GM12891 (cell line): ENCODE measurements around the gene ARHGEF39.
A peak's percentile ranks its signal among the peaks of the same experiment; 100 is the strongest.

ENCODE experiments used
- DNase-seq: peaks from one replicate; pipeline ENCODE4 v3.0.0; 2011; ENCODE audit warnings: low spot score; ENCODE audit not compliant: insufficient read length
- FAIRE-seq: peaks from 2 replicates; lab custom pipeline; 2011; peaks lifted over from hg19 to GRCh38; lab: Jason Lieb, UNC
- PAX5 ChIP-seq: IDR thresholded peaks from 2 replicates; pipeline ENCODE4 v1.6.1; 2011; ENCODE audit warnings: low read length, moderate library complexity, mild to moderate bottlenecking; ENCODE audit not compliant: insufficient read depth, severe bottlenecking
- POLR2A ChIP-seq: IDR thresholded peaks from 2 replicates; pipeline ENCODE4 v1.6.1; 2011; ENCODE audit warnings: low read depth, low read length, control low read depth
- POLR2AphosphoS5 ChIP-seq: IDR thresholded peaks from 2 replicates; pipeline ENCODE4 v1.6.1; 2011; ENCODE audit warnings: low read depth, low read length, control low read depth
- POU2F2 ChIP-seq: IDR thresholded peaks from 2 replicates; pipeline ENCODE4 v1.6.1; 2011; ENCODE audit warnings: low read depth, mild to moderate bottlenecking, control low read depth, low read length, moderate library complexity
- SPI1 ChIP-seq: IDR thresholded peaks from 2 replicates; pipeline ENCODE4 v1.6.1; 2011; ENCODE audit warnings: low read depth, low read length, control low read depth
- TAF1 ChIP-seq: IDR thresholded peaks from 2 replicates; pipeline ENCODE4 v1.6.1; 2011; ENCODE audit warnings: low read depth, low read length, control low read depth

ARHGEF39 gene

DNA sequence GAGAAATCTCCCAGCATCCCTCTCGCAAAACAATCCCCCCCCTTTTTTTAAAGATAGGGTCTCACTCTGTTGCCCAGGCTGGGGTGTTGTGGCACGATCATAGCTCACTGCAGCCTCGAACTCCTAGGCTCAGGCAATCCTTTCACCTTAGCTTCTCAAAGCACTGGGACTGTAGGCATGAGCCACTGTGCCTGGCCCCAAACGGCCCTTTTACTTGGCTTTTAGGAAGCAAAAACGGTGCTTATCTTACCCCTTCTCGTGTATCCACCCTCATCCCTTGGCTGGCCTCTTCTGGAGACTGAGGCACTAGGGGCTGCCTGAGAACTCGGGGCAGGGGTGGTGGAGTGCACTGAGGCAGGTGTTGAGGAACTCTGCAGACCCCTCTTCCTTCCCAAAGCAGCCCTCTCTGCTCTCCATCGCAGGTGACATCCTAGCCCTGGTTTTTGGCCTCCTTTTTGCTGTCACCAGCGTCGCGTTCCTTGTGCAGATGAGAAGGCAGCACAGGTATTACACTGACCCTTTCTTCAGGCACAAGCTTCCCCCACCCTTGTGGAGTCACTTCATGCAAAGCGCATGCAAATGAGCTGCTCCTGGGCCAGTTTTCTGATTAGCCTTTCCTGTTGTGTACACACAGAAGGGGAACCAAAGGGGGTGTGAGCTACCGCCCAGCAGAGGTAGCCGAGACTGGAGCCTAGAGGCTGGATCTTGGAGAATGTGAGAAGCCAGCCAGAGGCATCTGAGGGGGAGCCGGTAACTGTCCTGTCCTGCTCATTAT, 15.5 kb upstream of the ARHGEF39 start:
- DNase-seq: peak; percentile 54
- TF ChIP-seq POU2F2 (peak; percentile 98), TAF1 (no peak), POLR2A (no peak), PAX5 (no peak), SPI1 (no peak)
- peak; percentile 92 for FAIRE-seq

GRCh38 chr9:35679766-35680330, 14.9 kb upstream of the ARHGEF39 start:
- no peak for TF ChIP-seq POLR2AphosphoS5
- TF ChIP-seq TAF1: no peak
- TF ChIP-seq POLR2A: no peak
- no peak for TF ChIP-seq PAX5
- TF ChIP-seq POU2F2: no peak
- TF ChIP-seq SPI1: no peak
- DNase-seq (no peak), FAIRE-seq (peak; percentile 31)

- FAIRE-seq (no peak), DNase-seq (no peak)
- TF ChIP-seq SPI1 (no peak), POU2F2 (no peak), POLR2A (no peak), PAX5 (no peak), TAF1 (no peak), POLR2AphosphoS5 (no peak)
These were observed 14.1 kb upstream of the ARHGEF39 start for GRCh38 chr9:35679091-35679490.

DNA sequence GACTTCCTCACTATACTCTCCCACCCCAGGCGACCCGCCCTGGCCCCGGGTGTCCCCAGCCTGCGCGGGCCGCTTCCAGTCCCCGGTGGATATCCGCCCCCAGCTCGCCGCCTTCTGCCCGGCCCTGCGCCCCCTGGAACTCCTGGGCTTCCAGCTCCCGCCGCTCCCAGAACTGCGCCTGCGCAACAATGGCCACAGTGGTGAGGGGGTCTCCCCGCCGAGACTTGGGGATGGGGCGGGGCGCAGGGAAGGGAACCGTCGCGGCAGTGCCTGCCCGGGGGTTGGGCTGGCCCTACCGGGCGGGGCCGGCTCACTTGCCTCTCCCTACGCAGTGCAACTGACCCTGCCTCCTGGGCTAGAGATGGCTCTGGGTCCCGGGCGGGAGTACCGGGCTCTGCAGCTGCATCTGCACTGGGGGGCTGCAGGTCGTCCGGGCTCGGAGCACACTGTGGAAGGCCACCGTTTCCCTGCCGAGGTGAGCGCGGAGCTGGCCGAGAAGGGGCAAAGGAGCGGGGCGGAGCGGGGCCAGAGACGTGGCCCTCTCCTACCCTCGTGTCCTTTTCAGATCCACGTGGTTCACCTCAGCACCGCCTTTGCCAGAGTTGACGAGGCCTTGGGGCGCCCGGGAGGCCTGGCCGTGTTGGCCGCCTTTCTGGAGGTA, 10.9 kb upstream of the ARHGEF39 start:
- TF ChIP-seq POLR2A (no peak), POU2F2 (no peak), TAF1 (no peak), POLR2AphosphoS5 (no peak), PAX5 (no peak), SPI1 (no peak)
- FAIRE-seq: no peak
- DNase-seq: no peak

- no peak for FAIRE-seq
- TF ChIP-seq POLR2A: no peak
- TF ChIP-seq SPI1: no peak
- TF ChIP-seq TAF1: no peak
- TF ChIP-seq PAX5: no peak
- TF ChIP-seq POU2F2: no peak
- no peak for TF ChIP-seq POLR2AphosphoS5
- DNase-seq: no peak
These were observed 10.2 kb upstream of the ARHGEF39 start for GRCh38 chr9:35675204-35675603.

GRCh38 chr9:35674025-35674361, 9.0 kb upstream of the ARHGEF39 start:
- no peak for TF ChIP-seq POLR2AphosphoS5
- TF ChIP-seq POU2F2: no peak
- TF ChIP-seq TAF1: no peak
- no peak for TF ChIP-seq POLR2A
- no peak for TF ChIP-seq PAX5
- no peak for TF ChIP-seq SPI1
- FAIRE-seq (no peak), DNase-seq (no peak)

DNA sequence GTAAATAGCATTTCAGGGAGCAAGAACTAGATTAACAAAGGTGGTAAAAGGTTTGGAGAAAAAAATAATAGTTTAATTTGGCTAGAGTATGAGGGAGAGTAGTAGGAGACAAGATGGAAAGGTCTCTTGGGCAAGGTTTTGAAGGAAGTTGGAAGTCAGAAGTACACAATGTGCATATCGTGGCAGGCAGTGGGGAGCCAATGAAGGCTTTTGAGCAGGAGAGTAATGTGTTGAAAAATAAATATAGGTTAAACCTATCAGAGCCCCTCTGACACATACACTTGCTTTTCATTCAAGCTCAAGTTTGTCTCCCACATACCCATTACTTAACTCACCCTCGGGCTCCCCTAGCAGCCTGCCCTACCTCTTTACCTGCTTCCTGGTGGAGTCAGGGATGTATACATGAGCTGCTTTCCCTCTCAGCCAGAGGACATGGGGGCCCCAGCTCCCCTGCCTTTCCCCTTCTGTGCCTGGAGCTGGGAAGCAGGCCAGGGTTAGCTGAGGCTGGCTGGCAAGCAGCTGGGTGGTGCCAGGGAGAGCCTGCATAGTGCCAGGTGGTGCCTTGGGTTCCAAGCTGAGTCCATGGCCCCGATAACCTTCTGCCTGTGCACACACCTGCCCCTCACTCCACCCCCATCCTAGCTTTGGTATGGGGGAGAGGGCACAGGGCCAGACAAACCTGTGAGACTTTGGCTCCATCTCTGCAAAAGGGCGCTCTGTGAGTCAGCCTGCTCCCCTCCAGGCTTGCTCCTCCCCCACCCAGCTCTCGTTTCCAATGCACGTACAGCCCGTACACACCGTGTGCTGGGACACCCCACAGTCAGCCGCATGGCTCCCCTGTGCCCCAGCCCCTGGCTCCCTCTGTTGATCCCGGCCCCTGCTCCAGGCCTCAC, 8.4 kb upstream of the ARHGEF39 start, which contains the start of gene CA9:
Gene CA9, plus strand, starts transcription at position 797 of the 893 bp plus-strand sequence. Its CDS starts 32 bp downstream, at position 829.
- DNase-seq: no peak
- TF ChIP-seq TAF1 (no peak), POLR2A (no peak)

DNA sequence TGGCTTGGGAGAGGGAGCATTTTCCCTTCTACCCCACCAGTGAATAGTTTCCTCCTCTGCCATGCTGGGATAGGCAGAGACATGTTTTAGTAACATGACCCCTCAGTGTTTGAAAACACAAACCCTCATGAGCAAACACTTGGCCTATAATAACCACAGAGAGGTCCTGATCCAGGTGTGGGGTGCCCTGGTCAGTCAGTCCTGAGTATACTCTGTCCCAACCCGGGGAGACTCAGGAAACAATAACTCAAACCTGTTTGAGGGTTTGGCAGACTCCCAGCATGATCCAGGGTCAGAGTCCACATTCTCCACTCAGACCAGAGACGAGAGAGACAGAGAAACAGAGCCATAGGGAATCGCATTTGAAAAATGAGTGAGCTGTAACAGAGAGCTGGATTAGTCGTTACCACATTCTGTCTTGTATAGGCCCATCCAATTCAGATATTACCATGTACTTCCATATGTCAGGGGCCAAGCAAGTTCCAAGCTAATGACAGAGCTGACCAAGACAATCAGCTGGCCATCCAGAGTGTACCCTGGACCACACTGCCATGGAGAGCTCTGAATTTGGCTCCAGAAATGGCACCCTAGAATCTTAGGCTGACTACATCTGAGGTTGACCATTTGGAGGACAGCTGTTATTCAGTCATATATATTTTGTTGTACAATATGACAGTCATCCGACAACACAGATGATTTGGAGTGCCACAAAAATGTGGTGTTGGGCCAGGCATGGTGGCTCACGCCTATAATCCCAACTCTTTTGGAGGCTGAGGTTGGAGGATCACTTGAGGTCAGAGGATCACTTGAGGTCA, 4.5 kb upstream of the ARHGEF39 start:
- TF ChIP-seq POU2F2 (no peak), PAX5 (no peak), TAF1 (no peak), SPI1 (no peak), POLR2AphosphoS5 (no peak)
- DNase-seq (no peak), FAIRE-seq (no peak)

More for the DNA sequence above, 8.4 kb upstream of the ARHGEF39 start, which contains the start of gene CA9:
- FAIRE-seq: no peak

GRCh38 chr9:35667939-35668338, 2.9 kb upstream of the ARHGEF39 start:
- DNase-seq (no peak), FAIRE-seq (no peak)
- no peak for TF ChIP-seq POU2F2
- TF ChIP-seq PAX5: no peak
- TF ChIP-seq POLR2A: no peak
- TF ChIP-seq TAF1: no peak
- TF ChIP-seq SPI1: no peak
- no peak for TF ChIP-seq POLR2AphosphoS5
